ENCODE data around the gene CAPN13. TPM values are rescaled to one million over a fixed set of nuclear protein-coding genes. Genes with fewer than 3 reads are reported as not detected.

CAPN13 gene
- total and polyA plus RNA-seq, 3 donors from 2014 or later, result 0.57 to 2.7 (median 2.2) TPM

- TF ChIP-seq POLR2A (IDR thresholded peaks at IDR 0.05) (no peak), CTCF (IDR thresholded peaks at IDR 0.05) (no peak)
- intact Hi-C loops (cut with DNase I; ENCODE audit: low total_unique reads), result no loop called here
- no peaks in the 10 kb centered on the region for H3K27me3 ChIP-seq
- no peak overlapping the region for H3K4me3 ChIP-seq
- H3K4me1 ChIP-seq, result no peaks in the 10 kb centered on the region
- H3K27ac ChIP-seq, result no peak overlapping the region
- 72 to 83% methylated on average over 7 to 11 of the region's 11 CpGs for WGBS, 2 donors
- no peaks in the 10 kb centered on the region for H3K36me3 ChIP-seq (ENCODE audit: low read depth, missing control alignments)
- no peak for DNase-seq
- H3K9me3 ChIP-seq, result no peaks in the 10 kb centered on the region
Measured at GRCh38 chr2:30770816-30771576, 36.2 kb downstream of the CAPN13 start.

- 67 to 69% methylated on average over 10 of the region's 10 CpGs for WGBS, 2 donors
Measured at GRCh38 chr2:30769891-30770462, 37.3 kb downstream of the CAPN13 start.

GRCh38 chr2:30769481-30769780, 37.8 kb downstream of the CAPN13 start:
- WGBS, 2 donors, result 75 to 90% methylated on average over 2 of the region's 2 CpGs
- Histone ChIP-seq H3K27ac (no peak overlapping the region), H3K27me3 (no peaks in the 10 kb centered on the region), H3K4me3 (no peak overlapping the region), H3K4me1 (no peaks in the 10 kb centered on the region), H3K36me3 (ENCODE audit: low read depth, missing control alignments) (no peaks in the 10 kb centered on the region), H3K9me3 (no peaks in the 10 kb centered on the region)
- intact Hi-C loops (cut with DNase I; ENCODE audit: low total_unique reads), result no loop called here
- no peak for DNase-seq
- TF ChIP-seq CTCF (IDR thresholded peaks at IDR 0.05) (no peak), POLR2A (IDR thresholded peaks at IDR 0.05) (no peak)

More at GRCh38 chr2:30769891-30770462, 37.3 kb downstream of the CAPN13 start:
- Histone ChIP-seq H3K4me3 (no peak overlapping the region), H3K4me1 (no peaks in the 10 kb centered on the region), H3K36me3 (ENCODE audit: low read depth, missing control alignments) (no peaks in the 10 kb centered on the region), H3K27me3 (no peaks in the 10 kb centered on the region), H3K9me3 (no peaks in the 10 kb centered on the region), H3K27ac (no peak overlapping the region)
- DNase-seq, result no peak
- intact Hi-C loops (cut with DNase I; ENCODE audit: low total_unique reads), result no loop called here
- no peak for TF ChIP-seq CTCF (IDR thresholded peaks at IDR 0.05)
- no peak for TF ChIP-seq POLR2A (IDR thresholded peaks at IDR 0.05)

- Histone ChIP-seq H3K9me3 (no peaks in the 10 kb centered on the region), H3K27ac (no peak overlapping the region), H3K4me1 (no peaks in the 10 kb centered on the region), H3K36me3 (ENCODE audit: low read depth, missing control alignments) (no peaks in the 10 kb centered on the region), H3K27me3 (no peaks in the 10 kb centered on the region), H3K4me3 (no peak overlapping the region)
- TF ChIP-seq POLR2A (IDR thresholded peaks at IDR 0.05), result no peak
- TF ChIP-seq CTCF (IDR thresholded peaks at IDR 0.05), result no peak
- intact Hi-C loops (cut with DNase I; ENCODE audit: low total_unique reads), result no loop called here
- DNase-seq, result no peak
- WGBS, 2 donors, result 70 to 78% methylated on average over 8 to 9 of the region's 9 CpGs
Measured at GRCh38 chr2:30768708-30769480, 38.4 kb downstream of the CAPN13 start.

All from testis (tissue), 3 donors.